Measurements from ENCODE around the gene RHBDF2.

Gene RHBDF2

GRCh38 chr17:76438906-76439305 is 62.3 kb downstream of the RHBDF2 start:
- H3K27me3 Mint-ChIP-seq = no peaks in the 10 kb centered on the region
- no peaks in the 10 kb centered on the region for H3K36me3 Mint-ChIP-seq
- DNase-seq = no peak
- peaks cover 26% of the 10 kb centered on the region for H3K4me1 Mint-ChIP-seq
- CTCF ChIA-PET = interaction anchor here (1.0 kb wide), 1 partner anchor 25 kb away, joined by 4 read pairs; no protein-coding TSS in a partner anchor
- H3K4me3 Mint-ChIP-seq = no peak overlapping the region
- no peak overlapping the region for H3K27ac Mint-ChIP-seq
- no peaks in the 10 kb centered on the region for H3K9me3 Mint-ChIP-seq

DNA sequence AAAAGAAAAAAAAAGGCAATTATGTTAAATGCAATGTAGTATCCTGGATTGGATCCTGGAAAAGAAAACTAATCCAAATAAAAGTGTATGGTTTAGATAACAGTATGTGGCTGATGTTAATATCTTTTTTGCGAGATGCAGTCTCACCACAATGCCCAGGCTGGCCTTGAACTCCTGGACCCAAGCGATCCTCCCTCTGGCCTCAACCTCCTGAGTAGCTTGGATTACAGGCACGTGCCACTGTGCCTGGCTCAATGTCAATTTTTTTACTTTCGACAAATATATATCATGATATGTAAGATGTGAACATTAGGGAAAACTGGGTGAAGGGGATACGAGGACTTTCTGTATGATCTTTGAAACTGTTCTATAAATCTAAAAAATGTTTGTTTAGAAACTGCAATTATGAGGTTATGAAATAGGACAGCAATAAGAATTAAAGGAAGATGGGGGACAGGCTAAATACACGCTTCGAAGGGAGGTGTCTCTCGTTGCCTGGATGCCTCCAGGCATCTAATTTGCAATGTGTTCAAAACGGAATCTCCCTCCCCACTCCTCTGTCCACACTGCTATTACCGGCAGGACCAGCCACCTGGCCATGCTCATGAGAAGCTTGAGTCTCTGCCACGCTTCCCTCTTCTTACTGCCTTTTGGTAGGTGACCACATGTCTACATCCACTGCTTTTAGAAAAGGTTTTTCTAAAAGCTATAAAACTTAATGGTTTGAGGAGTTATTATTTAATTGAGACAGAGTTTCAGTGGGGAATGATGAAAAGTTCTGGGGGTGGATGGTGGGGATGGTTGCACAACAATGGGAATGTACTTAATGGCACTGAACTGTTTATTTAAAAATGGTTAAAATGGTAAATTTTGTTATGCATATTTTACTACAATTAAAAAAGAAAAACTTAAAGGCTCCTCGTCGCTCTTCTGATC is 63.5 kb downstream of the RHBDF2 start:
- no peak for DNase-seq
- CTCF ChIA-PET = no interaction called here
- H3K4me3 Mint-ChIP-seq = no peak overlapping the region
- H3K9me3 Mint-ChIP-seq = no peaks in the 10 kb centered on the region
- no peaks in the 10 kb centered on the region for H3K36me3 Mint-ChIP-seq
- H3K4me1 Mint-ChIP-seq = peaks cover 15% of the 10 kb centered on the region
- H3K27ac Mint-ChIP-seq = no peak overlapping the region
- H3K27me3 Mint-ChIP-seq = no peaks in the 10 kb centered on the region

- Mint-ChIP-seq H3K36me3 (no peaks in the 10 kb centered on the region), H3K4me3 (no peak overlapping the region), H3K27ac (no peak overlapping the region), H3K9me3 (no peaks in the 10 kb centered on the region), H3K4me1 (peaks cover 4% of the 10 kb centered on the region), H3K27me3 (no peaks in the 10 kb centered on the region)
- CTCF ChIA-PET = interaction anchor here (1.5 to 3.3 kb wide), 4 partner anchors 17 to 51 kb away, joined by 3 to 10 read pairs (median 6); partner anchors contain the start of genes SPHK1 and UBE2O
- DNase-seq = no peak
Measured at GRCh38 chr17:76435751-76436150, 65.5 kb downstream of the RHBDF2 start.

DNA sequence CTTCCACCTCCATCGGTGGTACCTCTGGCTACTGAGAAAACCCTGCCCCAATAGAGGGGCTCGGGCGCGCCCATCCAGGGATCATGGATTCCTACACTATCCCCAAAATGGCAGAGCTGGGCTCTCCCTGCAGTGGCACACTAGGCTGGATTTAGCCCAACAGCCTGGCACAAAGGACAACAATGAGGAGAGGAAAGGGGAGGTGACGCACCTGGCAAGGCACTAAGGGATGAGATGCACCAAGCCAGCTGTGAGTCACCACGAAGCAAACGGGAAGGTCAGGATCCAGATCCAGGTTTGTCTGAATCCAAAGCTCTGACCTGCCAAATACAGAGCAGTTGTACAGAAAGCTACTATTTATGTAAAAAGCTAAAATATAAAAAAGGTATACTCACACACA is 66.4 kb downstream of the RHBDF2 start:
- H3K27ac Mint-ChIP-seq = no peak overlapping the region
- CTCF ChIA-PET = interaction anchor here (1.6 to 3.3 kb wide), 3 partner anchors 18 to 37 kb away, joined by 6 to 10 read pairs (median 7); partner anchors contain the start of gene UBE2O
- DNase-seq = no peak
- peaks cover 4% of the 10 kb centered on the region for H3K4me1 Mint-ChIP-seq
- no peaks in the 10 kb centered on the region for H3K36me3 Mint-ChIP-seq
- no peak overlapping the region for H3K4me3 Mint-ChIP-seq
- H3K9me3 Mint-ChIP-seq = no peaks in the 10 kb centered on the region
- no peaks in the 10 kb centered on the region for H3K27me3 Mint-ChIP-seq

DNA sequence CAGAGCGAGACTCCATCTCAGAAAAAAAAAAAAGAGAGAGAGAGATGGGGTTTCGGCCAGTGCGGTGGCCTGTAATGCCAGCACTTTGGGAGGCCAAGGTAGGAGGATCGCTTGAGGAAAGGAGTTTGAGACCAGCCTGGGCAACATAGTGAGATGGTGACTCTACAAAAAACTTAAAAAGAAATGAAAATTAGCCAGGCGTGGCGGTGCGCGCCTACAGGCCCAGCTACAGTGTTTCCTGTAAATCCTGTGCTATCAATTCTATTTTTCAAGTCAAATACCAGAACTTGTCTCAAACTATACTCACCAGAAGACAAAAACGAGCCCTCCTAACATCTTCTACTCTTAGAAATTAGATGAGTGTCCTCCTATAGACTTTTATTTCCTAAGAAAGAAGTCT is 67.5 kb downstream of the RHBDF2 start:
- Mint-ChIP-seq H3K4me3 (no peak overlapping the region), H3K4me1 (no peaks in the 10 kb centered on the region), H3K27me3 (no peaks in the 10 kb centered on the region), H3K36me3 (no peaks in the 10 kb centered on the region), H3K27ac (no peak overlapping the region), H3K9me3 (no peaks in the 10 kb centered on the region)
- CTCF ChIA-PET = interaction anchor here (3.3 kb wide), 1 partner anchor 25 kb away, joined by 10 read pairs; no protein-coding TSS in a partner anchor
- no peak for DNase-seq

DNA sequence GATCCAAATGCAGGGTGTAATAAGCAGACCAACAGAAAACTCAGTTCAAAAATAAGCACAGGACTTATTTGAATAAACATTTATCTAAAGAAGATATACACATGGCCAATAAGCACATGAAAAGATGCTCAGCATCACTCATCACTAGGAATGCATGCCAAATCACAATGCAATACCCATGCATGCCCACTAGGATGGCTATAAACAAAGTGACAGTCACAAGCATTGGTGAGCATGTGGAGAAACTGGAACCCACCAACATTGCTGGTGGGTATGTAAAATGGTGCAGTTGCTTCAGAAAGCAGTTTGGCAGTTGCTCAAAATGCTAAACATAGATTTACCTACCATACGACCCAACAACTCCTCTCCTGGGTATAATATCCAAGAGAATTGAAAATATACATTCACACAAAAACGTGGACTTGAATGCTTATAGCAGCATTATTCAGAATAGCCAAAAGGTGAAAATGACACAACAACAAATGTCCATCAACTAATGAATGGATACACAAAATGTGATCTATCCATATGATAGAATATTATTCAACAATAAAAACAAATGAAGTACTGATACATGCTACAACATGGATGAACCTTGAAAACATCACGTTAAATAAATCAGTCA is 68.4 kb downstream of the RHBDF2 start:
- Mint-ChIP-seq H3K9me3 (no peaks in the 10 kb centered on the region), H3K27me3 (no peaks in the 10 kb centered on the region), H3K4me3 (no peak overlapping the region), H3K36me3 (peaks cover 1% of the 10 kb centered on the region), H3K27ac (no peak overlapping the region), H3K4me1 (no peaks in the 10 kb centered on the region)
- CTCF ChIA-PET = no interaction called here
- DNase-seq = no peak

- no peak for DNase-seq
- Mint-ChIP-seq H3K4me1 (no peaks in the 10 kb centered on the region), H3K27ac (no peak overlapping the region), H3K9me3 (no peaks in the 10 kb centered on the region), H3K4me3 (no peak overlapping the region), H3K27me3 (no peaks in the 10 kb centered on the region), H3K36me3 (peaks cover 2% of the 10 kb centered on the region)
- CTCF ChIA-PET = no interaction called here
Measured at GRCh38 chr17:76432004-76432403, 69.2 kb downstream of the RHBDF2 start.

DNA sequence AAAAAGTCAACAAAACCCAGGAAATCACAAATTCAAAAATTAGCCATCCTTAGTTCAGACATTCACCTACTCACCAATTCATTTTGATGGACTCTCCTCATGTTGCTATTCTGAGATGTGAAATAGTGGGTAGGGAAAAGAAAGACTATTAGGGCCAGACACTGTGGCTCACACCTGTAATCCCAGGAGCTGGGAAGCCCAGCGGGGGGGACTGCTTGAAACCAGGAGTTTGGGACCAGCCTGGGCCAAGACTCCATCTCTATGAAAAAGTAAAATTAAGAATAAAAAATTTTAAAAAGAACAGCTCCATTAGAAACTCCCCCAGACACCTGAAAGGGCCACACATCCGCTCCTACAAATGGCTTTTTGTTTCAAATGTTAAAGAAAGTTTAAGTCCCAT is 69.7 kb downstream of the RHBDF2 start:
- Mint-ChIP-seq H3K4me3 (no peak overlapping the region), H3K27me3 (no peaks in the 10 kb centered on the region), H3K9me3 (no peaks in the 10 kb centered on the region), H3K36me3 (peaks cover 2% of the 10 kb centered on the region), H3K27ac (no peak overlapping the region), H3K4me1 (no peaks in the 10 kb centered on the region)
- DNase-seq = no peak
- CTCF ChIA-PET = no interaction called here

DNA sequence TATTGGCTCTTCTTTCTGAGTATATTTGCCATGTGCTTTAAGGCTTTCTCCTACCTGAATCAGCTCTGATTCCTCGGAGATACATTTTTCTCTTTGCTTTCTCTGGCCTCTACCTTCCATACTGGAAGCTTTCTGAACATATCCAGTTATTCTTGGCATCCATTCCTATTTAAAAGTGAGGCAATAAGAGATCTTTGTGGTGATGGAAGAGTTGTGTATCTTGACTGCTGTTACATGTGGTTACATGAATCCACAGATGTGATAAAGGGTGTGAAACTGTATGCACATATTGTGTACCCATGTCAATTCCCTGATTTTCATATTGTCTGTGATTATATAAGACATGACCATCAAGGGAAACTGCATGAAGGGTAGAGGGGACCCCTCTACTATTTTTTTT is 72.7 kb downstream of the RHBDF2 start:
- no peak overlapping the region for H3K4me3 Mint-ChIP-seq
- H3K27ac Mint-ChIP-seq = no peak overlapping the region
- no peaks in the 10 kb centered on the region for H3K9me3 Mint-ChIP-seq
- no peak for DNase-seq
- H3K4me1 Mint-ChIP-seq = no peaks in the 10 kb centered on the region
- H3K36me3 Mint-ChIP-seq = peaks cover 2% of the 10 kb centered on the region
- CTCF ChIA-PET = interaction anchor here (1.3 kb wide), 1 partner anchor 31 kb away, joined by 4 read pairs; no protein-coding TSS in a partner anchor
- H3K27me3 Mint-ChIP-seq = no peaks in the 10 kb centered on the region

DNA sequence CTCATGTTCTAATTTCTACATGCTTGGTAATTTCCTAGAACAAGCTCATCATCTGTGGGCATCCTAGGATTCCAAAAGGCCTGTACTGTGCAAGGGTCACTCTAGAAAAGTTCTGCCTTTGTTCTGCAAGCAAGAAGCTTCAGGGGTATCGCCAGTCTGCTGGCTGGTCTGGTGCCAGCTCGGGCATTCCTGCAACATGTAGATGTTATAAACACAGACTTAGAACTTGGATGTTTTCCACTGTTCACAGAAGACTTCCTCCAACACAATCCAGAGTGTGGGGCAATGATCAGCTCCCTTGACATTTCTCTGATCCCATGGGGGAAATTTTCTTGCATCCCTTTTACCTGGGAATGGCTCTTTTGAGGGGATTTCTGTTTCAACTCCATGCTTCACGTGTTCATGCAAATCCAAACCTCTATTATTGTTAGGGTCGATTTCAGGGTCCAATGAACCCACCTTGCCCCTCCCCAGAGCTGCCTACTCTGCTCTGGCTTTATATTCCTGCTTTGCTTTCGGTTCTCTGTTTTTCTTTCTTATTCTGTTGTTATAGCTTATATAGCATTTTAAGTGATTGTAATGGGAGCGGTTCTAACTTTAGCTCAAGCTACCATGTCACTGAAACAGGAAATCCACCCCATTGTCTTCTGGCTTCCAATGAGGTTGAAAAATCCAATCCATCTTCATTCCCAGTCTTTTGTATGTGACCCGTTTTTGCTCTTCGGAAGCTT is 73.6 kb downstream of the RHBDF2 start:
- H3K4me1 Mint-ChIP-seq = no peaks in the 10 kb centered on the region
- CTCF ChIA-PET = interaction anchor here (1.3 kb wide), 1 partner anchor 30 kb away, joined by 4 read pairs; no protein-coding TSS in a partner anchor
- H3K36me3 Mint-ChIP-seq = peaks cover 2% of the 10 kb centered on the region
- H3K27ac Mint-ChIP-seq = no peak overlapping the region
- no peaks in the 10 kb centered on the region for H3K27me3 Mint-ChIP-seq
- H3K4me3 Mint-ChIP-seq = no peak overlapping the region
- no peaks in the 10 kb centered on the region for H3K9me3 Mint-ChIP-seq
- DNase-seq = no peak

DNA sequence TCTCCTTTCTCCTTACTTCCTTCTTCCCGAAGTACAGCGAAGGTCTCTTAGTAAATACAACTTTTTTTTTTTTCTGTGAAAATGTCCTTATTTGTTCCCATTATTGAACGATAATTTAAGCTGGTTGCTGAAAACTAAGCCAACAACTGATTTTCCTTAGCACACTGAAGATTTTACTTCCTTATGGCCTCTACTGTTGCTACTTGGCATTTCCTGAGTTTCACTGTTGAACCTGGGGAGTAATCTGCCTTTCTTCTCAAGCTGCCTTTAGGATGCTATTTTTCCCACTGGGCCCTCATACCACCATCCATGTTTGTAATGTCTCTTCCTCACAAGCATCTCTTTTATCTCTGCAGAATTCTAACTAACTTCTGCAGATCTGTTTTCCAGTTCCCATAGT is 74.4 kb downstream of the RHBDF2 start:
- H3K9me3 Mint-ChIP-seq = no peaks in the 10 kb centered on the region

DNA sequence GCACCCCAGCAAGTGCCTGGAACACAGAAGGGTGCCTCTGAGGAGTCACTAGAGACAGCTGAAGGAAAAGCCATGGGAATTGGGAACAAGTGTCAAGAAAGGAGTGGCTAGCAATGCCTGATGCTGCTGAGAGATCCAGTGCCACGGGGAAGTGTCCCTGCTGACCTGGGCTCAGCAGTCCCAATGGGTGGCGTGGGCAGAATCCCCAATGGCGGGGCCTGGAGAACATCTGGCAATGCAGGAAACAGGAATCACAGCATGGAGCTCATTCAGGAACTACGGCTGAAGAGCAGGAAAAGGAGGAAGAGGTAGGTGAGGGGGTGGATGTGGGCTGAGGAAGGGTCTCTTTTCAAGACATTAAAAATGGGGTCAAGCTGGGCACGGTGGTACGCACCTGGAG is 78.4 kb downstream of the RHBDF2 start:
- no peak overlapping the region for H3K27ac Mint-ChIP-seq
- peaks cover 5% of the 10 kb centered on the region for H3K36me3 Mint-ChIP-seq
- no peaks in the 10 kb centered on the region for H3K9me3 Mint-ChIP-seq
- H3K4me3 Mint-ChIP-seq = no peak overlapping the region
- DNase-seq = no peak
- H3K27me3 Mint-ChIP-seq = no peaks in the 10 kb centered on the region
- CTCF ChIA-PET = no interaction called here
- H3K4me1 Mint-ChIP-seq = peaks cover 2% of the 10 kb centered on the region

More for the DNA sequence above, 74.4 kb downstream of the RHBDF2 start:
- Mint-ChIP-seq H3K36me3 (peaks cover 4% of the 10 kb centered on the region), H3K27ac (no peak overlapping the region), H3K4me1 (no peaks in the 10 kb centered on the region), H3K4me3 (no peak overlapping the region), H3K27me3 (no peaks in the 10 kb centered on the region)
- CTCF ChIA-PET = interaction anchor here (0.7 kb wide), 1 partner anchor 71 kb away, joined by 3 read pairs; no protein-coding TSS in a partner anchor
- no peak for DNase-seq

GRCh38 chr17:76422406-76422805 is 78.8 kb downstream of the RHBDF2 start:
- no peak overlapping the region for H3K27ac Mint-ChIP-seq
- DNase-seq = no peak
- H3K36me3 Mint-ChIP-seq = peaks cover 8% of the 10 kb centered on the region
- no peaks in the 10 kb centered on the region for H3K27me3 Mint-ChIP-seq
- H3K4me3 Mint-ChIP-seq = no peak overlapping the region
- no peaks in the 10 kb centered on the region for H3K9me3 Mint-ChIP-seq
- CTCF ChIA-PET = no interaction called here
- peaks cover 6% of the 10 kb centered on the region for H3K4me1 Mint-ChIP-seq

GRCh38 chr17:76421044-76421407 is 80.2 kb downstream of the RHBDF2 start:
- CTCF ChIA-PET = no interaction called here
- Mint-ChIP-seq H3K4me1 (peaks cover 9% of the 10 kb centered on the region), H3K27me3 (no peaks in the 10 kb centered on the region), H3K27ac (no peak overlapping the region), H3K4me3 (no peak overlapping the region), H3K9me3 (no peaks in the 10 kb centered on the region), H3K36me3 (peaks cover 9% of the 10 kb centered on the region)
- no peak for DNase-seq

Measured in activated naive CD4-positive, alpha-beta T cell treated with anti-CD3 and anti-CD28 coated beads, Interleukin-2, amount 10 ng/mL, durations not matched to agents 7 days and 5 days (primary cell).